UCSD-AML1 (cell line): Measurements from ENCODE around the gene YRDC.

Experiments used
- DNase-seq: peaks from one replicate; lab custom pipeline; 2025; ENCODE audit not compliant: unreplicated experiment; lab: John Stamatoyannopoulos, UW

Gene YRDC

DNA sequence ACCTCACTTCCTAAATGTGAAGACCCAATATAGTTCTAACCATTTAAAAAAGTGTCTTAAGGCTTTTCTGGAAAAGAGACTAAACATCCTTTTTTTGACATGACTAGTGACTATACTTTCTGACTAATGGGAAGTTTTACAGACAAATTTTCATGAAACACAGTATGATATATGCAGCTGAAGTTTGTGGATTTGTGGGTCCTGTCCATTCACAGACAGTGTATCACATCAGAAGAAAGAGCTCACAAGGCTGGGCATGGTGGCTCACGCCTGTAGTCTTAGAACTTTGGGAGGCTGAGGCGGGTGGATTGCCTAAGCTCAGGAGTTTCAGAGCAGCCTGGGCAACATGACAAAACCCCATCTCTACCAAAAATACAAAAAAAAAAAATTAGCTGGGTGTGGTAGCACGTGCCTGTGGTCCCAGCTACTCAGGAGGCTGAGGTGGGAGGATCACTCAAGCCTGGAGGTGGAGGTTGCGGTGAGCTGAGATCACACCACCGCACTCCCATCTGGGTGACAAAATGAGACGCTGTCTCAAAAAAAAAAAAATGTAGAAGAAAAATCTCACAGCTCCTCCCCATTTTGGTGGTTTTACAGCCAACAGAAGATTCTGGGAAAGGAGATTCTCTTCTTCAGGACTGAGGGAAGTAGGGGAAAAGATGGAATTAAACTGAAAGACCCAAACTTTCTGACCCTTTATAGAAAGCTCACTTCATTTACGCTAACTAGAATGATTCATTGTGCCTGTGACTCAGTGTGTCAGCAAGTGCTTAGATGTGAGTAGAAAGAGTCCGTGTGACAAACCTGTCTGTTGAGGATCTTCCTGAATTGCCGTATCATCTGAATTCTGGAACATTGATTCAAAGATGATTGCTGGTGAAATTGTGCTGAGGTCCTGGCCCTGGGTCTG lies 15.2 kb upstream of the YRDC start:
- DNase-seq = no peak

DNA sequence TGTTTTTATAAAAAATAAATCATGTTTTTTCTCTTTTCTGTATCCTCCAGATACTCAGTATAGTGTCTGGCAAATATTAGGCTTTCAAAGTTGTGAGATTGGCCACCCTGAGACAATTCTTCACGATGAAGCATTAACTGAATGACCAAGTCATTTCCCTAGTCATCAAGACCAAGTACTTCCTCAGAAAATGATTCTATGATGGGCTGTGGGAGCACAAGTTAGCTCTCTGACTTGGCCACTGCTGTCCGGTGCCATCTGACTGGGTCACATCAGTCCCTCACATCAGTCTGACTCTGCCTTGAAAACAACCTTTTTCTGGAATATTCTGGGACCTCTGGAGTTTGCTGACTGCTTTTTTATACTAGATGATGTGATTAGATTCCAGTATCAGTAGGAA lies 13.5 kb upstream of the YRDC start:
- DNase-seq = no peak

DNA sequence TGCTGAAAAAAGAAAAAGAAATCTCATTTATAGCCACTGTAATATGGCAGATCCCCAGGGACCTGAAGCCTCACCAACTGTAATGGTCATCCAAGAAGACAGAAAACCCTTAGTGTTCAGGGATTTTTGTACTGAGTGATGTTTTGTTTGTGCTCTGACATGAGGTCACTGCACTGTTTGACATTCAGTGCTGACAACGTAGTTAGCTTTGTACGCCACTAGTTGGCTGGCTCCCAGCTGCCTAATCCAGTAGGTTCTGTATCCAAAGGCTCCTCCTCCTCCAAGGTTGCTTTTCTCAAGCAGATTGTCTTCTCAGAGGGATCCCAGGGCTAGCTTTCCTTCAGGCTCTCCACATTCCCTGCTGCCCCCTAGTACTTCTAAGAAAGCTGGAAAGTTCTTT lies 9.5 kb upstream of the YRDC start:
- no peak for DNase-seq

DNA sequence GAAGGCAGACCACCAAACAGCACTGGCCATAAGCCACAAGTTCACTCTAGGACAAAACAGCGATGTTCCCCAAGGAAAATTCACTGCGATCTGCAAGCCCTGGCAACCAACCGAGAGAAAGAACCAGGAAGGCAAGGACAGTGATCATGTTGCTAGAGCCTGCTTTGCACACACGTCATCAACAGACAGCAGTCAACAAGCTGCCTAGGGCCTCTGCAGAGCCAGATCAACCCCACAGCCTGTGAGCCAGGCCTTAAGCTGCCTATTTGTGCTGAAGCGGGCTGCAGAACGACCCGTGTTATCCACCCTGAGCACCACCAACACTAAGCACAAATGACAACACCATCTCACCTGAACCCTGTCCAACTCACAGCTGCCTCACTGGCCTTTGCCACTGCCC lies 6.2 kb upstream of the YRDC start:
- no peak for DNase-seq

DNA sequence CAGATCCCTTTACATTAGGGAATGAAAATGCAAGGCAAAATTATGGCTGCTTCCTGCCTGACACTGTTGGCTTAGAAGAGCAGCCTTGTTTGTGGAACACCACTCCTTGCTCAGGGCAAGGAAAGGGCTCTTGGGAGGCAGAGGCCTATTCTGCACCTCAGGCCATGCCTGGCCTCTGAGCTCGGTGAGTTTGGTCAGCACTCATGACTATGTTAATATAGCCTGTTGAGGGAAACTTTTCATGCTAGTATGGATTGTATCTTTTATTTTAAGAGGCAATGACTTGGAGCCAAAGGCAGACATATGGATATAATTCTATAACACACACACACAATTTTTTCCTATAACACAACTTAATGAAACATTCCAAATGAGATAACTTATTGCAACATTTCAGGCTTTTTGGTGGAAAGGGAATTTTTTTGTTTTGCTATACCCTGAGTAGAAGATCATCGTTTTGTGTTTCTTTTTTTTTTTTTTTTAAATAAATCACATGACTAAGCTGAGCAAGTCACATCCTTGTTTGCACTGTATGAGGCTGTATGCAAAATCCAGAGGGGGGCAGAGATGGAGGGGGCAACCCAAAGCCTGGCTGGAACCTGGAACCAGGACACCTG lies 5.6 kb upstream of the YRDC start:
- DNase-seq = no peak

DNA sequence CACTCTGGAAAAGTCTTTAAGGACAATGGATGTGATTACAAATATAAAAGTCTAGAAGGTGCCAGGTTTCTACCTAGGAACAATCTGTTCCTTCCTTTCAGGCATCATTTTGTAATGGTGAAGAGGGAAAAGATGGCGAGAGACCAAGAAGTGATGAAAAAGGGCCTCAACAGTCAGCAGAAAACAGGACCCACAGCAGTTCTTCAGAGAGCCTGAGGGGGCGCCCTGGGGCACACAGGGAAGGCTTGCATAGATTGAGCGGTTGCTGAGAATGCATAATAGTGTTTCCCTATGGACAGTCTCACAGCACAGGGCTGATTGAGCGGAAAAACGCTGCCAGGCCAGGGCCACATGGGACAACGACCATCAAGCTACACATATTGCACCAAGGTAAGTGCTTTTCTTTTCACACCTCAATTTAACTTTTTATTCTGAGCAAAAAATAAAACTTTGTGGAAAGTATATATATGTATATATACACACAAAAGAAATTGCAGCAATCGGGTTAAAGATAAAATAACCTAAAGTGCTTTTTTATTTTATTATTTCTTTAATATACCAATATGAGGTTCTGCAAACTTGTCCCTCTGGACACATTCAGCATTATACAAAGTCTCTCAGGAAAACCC lies 3.1 kb upstream of the YRDC start:
- DNase-seq = peak; percentile 74

DNA sequence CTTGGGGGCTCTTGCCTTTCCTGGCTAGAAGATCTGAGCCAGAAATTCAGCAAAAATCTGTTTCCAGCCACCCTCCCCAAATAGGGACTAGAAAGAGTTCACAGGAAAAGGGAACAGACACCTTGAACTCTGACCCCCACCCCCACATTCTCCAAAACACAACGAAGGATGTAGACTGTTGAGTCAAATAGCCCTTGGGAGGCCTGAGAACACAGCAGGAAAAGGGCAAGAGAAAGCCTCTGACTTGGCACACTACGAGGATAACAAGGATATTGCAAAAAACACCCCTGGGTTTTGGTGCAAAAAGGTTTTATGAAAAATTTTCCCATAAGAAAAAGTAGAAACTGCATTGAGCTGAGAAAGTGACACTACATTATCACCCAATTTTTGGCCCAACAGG lies 1.9 kb upstream of the YRDC start:
- no peak for DNase-seq

DNA sequence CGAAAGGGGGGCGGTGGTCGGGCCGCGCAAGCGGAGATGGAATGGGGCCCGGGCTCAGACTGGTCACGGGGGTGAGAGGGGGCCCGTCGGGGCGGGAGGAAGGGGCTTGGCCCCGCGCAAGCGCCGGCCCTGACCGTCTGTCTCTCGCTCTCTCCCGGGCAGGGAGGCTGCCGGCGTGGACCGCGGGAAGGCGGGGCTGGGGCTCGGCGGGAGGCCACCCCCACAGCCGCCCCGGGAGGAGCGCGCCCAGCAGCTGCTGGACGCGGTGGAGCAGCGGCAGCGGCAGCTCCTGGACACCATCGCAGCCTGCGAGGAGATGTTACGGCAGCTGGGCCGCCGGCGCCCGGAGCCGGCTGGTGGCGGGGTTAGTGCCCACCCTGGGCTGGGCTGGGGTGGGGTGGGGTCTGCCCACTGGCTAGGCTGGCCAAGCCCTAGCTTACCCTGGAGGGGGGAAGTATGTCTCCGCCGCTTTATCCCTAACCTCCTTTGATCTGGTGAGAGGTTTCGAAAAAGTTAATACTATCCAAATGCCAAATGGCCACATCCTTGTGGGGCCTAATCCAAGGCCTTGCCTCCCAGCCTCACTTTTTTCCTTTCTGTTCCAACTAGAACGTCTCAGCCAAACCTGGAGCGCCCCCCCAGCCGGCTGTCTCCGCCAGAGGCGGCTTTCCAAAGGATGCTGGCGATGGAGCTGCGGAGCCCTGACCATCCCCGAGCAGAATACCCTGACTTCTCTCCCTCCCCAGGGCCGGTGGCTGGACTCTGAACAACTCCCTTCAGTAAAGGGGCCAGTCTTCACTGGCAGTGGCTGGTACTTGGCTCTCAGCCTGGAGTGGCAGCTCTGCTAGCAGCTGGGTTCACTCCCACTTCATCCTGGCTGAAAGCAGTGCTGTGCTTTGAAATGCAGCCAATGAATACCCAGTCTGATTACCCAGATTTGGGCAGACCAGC lies 636 bp upstream of the YRDC start:
- peak; percentile 83 for DNase-seq

DNA sequence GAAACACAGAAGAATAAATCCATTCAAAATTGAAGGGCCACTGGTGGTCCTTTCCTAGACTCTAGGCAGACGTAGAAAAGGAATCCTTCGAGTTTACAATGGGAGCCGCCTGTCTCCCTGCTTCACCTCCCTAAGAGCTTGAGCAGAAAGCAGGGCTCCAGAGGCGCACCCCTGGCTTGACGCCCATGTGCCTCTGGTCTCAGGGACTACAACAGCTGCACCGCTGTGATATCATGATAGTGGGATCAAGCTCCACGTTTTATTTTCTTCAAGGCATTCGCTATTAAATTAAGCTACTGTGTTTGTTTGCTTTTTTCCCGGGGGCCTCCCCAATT lies 821 bp downstream of the YRDC start:
- no peak for DNase-seq

DNA sequence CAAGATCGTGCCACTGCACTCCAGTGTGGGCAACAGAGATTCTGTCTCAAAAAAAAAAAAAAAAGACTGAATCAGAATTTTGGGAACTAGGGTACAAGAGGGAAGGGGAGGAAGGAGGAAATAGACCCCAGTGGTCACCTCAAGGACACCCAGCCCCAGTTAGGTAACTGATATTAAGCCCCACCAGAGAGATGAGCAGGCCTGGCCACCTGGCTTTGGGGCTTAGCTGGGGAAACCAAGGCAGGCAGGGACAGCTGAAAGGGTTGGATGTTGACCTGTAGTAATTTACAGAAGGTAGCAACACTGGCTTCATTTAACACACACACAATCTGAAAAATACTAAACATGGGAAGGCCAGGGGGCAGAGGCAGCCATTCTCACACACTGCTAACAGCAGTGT lies 5.6 kb downstream of the YRDC start:
- DNase-seq = no peak

DNA sequence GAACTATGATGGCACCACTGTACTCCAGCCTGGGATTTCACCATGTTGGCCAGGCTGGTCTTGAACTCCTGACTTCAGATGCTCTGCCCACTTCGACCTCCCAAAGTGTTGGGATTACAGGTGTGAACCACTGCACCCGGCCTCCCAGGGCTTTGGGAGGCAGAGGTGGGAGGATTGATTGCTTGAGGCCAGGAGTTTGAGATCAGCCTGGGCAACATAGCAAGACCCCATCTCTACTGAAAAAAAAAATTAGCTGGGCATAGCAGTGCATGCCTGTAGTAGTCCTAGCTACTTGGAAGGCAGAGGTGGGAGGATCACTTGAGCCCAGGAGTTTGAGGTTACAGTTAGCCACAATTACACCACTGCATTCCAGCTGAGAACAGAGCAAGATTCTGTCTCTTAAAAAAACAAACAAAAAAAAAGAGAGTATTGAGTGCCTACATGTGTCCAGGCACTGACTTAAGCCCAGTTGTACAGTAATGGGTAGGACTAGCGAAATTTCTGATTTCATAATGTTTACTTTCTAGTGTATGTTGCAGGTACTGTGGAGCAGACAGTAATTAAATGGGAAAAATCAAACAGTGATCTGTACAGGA lies 10.2 kb downstream of the YRDC start:
- no peak for DNase-seq

DNA sequence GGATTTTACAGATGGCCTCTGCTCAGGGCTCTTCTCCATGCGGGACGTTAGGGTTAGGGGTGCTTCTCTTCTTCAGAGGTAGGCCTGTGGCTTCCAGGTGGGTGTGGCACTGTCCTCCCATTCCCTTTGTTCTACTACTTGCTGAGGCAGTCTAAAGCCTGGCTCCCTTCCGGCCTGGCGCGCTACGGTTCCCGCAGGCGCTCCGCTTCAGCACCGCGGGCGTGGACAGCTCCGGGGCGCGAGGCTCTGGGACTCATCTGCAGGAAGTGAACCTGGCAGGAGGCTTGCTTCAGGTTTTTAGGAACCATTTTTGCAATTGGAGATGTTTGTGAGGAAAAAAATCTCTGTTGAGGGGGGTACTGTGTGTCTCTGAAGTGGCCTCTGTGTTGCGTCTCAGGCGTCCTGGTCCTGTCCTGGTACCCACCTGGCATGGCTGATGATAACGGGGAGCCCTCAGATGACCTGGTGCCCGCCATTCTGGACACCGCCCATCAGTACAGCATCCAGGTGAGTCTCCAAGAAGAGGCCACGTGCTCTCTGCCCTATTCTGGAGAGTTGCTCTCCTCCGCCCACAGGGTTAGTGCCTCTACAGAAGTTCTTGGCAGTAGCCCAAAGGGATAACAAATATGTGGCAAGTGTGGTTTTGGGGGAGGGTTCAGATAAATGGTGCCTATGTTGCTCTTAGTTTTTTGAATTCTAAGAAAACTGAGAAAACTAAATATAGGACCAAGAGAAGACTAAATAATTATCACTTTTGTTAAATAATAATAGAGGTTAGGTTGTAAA lies 12.5 kb downstream of the YRDC start:
- peak; percentile 40 for DNase-seq

DNA sequence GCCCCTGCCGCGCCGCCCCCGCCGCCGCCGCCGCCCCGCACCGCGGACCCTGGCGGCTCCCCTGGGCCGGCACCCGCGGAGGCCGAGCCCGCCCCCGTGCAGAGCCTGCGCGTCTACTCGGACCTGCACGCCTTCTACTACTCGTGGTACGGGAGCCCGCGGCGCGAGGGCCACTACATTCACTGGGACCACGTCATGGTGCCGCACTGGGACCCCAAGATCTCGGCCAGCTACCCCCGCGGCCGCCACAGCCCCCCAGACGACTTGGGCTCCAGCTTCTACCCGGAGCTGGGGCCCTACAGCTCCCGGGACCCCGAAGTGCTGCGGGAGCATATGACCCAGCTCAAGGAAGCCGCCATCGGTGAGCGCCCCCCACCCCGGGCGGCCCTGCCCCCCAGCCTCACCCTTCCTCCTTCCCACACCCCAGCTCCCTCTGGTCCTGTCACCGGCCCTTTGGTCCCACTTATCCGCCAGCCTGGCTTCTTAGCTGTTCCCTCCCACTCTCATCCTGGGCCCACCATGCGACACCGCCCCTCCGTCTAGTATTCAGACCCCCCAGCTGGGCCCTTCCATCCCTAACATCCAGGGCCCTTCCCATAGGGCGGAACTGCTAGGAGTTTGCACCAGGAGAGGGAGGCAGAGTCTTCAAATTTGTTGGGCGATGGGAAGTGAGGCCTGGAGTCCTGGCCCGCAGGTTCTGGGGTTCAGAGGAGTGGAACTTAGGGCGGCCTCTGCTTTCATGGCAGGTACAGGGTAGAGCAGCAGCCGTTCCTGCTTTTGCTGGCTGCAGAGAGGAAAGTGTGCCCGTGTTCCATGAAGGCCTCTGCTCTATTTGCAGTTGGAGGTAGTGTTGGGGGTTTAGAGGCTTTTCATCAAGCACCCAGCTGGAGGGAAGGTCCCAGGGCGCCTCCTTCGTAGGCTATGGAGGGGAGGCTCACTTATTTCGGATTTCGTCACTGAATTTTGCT lies 13.4 kb downstream of the YRDC start:
- no peak for DNase-seq

DNA sequence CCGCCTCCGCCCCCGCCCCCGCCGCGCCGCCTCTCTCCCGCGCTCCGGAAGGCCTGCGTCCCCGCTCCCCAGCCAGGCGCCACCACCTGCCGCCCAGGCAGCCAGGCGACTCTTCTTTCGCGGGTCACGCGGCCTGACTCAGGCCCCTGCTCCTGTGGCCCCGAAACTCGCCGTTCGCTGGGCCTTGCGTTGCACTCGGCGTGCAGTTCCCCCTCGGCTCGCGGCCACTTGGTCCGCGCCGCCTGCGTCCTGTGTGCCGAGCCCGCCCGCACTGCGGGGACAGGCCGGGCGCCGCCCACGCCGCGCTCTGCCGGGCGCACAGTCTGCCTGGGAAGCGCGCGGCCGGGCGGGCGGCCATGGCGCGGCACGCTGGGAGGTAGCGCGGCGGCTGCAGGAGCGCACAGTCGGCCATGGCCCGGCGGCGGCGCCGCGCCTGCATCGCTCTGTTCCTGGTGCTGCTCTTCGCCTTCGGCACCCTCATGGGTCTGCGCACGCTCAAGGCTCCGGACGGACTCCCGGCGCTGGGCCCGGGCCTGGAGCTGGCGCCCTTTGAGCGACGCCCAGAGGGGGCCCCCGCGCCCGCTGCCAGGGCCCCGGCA lies 14.1 kb downstream of the YRDC start, which contains the start of gene MANEAL:
Gene MANEAL, plus strand, starts transcription at position 75 of the 599 bp plus-strand sequence. Its CDS starts 336 bp downstream, at position 411.
- DNase-seq = peak; percentile 65

DNA sequence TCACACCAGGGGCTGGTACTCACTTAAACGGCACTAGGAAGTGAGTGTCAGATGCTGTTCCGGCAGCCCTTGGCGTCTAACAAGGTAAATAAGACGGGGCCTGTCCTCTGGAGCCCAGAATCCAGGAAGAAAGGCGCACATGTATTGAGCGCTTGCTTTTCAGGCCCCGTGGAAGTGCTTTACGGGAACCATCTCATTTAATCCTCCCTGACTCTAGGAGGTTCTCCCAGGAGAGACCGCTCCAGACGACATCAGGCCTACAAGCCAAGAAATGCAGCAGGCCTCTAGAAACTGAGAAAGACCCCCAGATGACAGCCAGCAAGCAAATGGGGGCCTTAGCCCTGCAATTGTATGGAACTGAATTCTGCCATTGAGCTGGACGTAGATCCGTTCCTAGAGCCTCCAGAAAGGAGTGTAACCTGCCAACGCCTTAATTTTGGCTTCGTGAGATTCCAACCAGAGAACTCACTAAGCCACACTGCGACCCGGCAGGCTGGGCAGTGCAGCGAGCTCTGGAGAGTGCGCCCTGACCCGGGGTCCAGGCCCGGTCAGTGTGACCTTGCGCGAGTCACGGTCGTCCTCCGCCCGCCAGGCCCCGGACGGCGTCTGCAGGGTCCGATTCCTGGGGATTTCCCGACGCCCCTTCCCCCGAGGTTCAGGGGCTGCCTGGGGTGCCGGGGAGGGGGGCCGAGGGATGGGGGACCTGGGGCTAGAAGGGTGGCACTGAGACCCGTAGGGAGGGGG lies 14.9 kb downstream of the YRDC start:
- no peak for DNase-seq

DNA sequence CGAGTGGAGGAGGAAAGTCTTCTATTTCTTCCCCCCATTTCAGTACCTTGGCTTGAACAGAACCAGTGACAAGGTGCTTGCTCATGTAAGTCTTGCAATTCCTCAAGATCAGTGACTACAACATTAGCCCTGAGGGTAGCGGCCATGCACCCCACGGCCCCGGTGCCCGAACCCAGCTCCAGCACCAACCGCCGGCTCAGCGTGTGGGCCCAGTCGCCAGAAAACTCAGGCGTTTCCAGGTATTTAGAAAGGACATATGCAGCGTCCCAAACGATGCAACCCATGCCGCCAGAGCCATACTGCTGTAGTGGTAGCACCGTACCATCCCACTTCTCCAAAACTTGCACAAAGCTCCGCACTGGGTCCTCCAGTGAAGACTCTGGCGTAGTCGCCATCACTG lies 25.5 kb downstream of the YRDC start:
- no peak for DNase-seq

DNA sequence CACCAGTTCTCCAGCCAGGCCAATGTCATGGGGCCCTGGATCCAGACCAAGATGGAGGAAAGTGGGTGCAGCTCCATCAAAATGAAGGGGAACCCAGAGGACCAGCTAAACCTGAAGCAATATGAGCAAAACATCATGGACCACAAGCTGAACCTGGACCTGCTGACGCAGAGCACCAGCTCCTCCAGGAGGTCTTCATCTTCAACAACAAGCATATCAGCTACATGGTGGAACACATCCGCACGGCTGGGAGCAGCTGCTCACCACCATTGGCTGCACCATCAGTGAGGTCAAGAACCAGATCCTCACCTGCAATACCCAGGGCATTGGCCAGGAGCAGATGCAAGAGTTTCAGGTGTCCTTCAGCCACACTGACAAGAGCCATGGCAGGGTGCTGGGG lies 29.4 kb downstream of the YRDC start:
- DNase-seq = no peak
